Peyer's patch (tissue), 4 donors: ENCODE data around the gene VPS4B.

Source experiments
- POLR2A ChIP-seq, 2 donors: fragments of 450-650 bp; IDR thresholded peaks; one replicate each; pipeline ENCODE4 v1.5.1; 2017; ENCODE audit warnings: antibody characterized with exemption in 2 of 2, mild to moderate bottlenecking in 2 of 2, moderate library complexity in 2 of 2
- TF ChIP-seq, protein P1 (sequence below), 6 experiments: fragments of 450-650 bp in 4 of 6; fragments of 200-600 bp in 2 of 6; sonication (generic) in 1 of 6; IDR thresholded peaks; one replicate each; pipeline ENCODE4 v1.5.1; 2017 to 2019; ENCODE audit warnings: antibody characterized with exemption in 6 of 6, mild to moderate bottlenecking in 3 of 6, moderate library complexity in 1 of 6

GRCh38 chr18:63433334-63433866, 11.1 kb upstream of the VPS4B start:
- no peak for TF ChIP-seq POLR2A (IDR thresholded peaks at IDR 0.05)
- TF ChIP-seq, protein P1, sequence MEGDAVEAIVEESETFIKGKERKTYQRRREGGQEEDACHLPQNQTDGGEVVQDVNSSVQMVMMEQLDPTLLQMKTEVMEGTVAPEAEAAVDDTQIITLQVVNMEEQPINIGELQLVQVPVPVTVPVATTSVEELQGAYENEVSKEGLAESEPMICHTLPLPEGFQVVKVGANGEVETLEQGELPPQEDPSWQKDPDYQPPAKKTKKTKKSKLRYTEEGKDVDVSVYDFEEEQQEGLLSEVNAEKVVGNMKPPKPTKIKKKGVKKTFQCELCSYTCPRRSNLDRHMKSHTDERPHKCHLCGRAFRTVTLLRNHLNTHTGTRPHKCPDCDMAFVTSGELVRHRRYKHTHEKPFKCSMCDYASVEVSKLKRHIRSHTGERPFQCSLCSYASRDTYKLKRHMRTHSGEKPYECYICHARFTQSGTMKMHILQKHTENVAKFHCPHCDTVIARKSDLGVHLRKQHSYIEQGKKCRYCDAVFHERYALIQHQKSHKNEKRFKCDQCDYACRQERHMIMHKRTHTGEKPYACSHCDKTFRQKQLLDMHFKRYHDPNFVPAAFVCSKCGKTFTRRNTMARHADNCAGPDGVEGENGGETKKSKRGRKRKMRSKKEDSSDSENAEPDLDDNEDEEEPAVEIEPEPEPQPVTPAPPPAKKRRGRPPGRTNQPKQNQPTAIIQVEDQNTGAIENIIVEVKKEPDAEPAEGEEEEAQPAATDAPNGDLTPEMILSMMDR (IDR thresholded peaks at IDR 0.05) = no peak
